ENCODE measurements around the gene ARL13B.

DNA sequence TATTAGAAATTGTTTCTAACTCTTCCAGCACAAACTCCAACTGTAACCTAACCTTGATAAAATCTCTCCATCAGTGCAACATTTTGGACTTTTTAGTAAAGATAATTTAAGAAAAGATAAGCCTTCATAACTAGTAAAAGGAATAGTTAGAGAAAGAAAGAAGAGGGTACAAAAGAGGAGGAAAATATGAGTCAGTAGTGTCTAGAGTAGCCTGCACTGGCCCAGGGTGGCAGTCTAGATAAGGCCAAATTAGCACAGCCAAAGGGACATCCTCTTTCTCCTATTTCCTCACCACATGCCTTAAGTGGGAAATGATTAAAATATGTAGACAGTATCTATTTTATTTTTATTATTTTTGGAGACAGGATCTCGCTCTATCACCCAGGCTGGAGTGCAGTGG is 10.0 kb upstream of the ARL13B start:
- TF ChIP-seq SP1 (IDR thresholded peaks at IDR 0.05): no peak
- no peak for TF ChIP-seq LEF1 (IDR thresholded peaks at IDR 0.05; ENCODE audit: borderline replicate concordance)
- TF ChIP-seq NFRKB (IDR thresholded peaks at IDR 0.05): no peak
- no peak for TF ChIP-seq BHLHE40 (IDR thresholded peaks at IDR 0.05; ENCODE audit: borderline replicate concordance)
- TF ChIP-seq CTBP1 (IDR thresholded peaks at IDR 0.05; ENCODE audit: borderline replicate concordance): no peak
- no peak for TF ChIP-seq ELF4 (IDR thresholded peaks at IDR 0.05)
- TF ChIP-seq FOXK2 (IDR thresholded peaks at IDR 0.05): no peak
- no peak for TF ChIP-seq HDGF (IDR thresholded peaks at IDR 0.05; ENCODE audit: borderline replicate concordance)
- no peak for TF ChIP-seq FOXM1 (IDR thresholded peaks at IDR 0.05; ENCODE audit: borderline replicate concordance)

All from HEK293T (cell line).